GM18870 (cell line): ENCODE measurements around the gene CTAGE9.

ENCODE experiments used
- ATAC-seq: cut with Tn5 transposase; IDR thresholded peaks from one replicate; pipeline ENCODE4 v1.9.1; 2021; ENCODE audit warnings: moderate library complexity; ENCODE audit not compliant: unreplicated experiment

CTAGE9 gene

GRCh38 chr6:131680868-131681267, 29.9 kb downstream of the CTAGE9 start:
- no peak for ATAC-seq

DNA sequence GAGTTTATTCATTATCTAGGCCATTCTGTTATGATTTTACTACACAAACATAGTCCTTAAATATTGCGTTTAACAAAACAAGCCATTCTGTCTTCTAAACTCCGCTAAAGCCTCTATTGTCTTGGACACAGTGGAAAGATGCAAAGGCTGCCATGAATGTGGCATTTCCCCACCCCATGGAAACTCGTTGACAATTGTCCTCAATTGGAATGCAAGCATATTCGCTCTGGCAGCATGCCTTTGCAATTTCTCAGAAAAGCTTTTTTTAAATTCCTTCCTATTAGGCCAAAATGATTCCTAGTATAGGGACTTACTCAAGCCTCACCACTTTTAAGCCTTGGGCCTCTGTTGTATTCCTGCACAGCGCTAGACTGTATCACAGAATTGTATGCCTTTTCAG, 32.4 kb downstream of the CTAGE9 start:
- no peak for ATAC-seq

DNA sequence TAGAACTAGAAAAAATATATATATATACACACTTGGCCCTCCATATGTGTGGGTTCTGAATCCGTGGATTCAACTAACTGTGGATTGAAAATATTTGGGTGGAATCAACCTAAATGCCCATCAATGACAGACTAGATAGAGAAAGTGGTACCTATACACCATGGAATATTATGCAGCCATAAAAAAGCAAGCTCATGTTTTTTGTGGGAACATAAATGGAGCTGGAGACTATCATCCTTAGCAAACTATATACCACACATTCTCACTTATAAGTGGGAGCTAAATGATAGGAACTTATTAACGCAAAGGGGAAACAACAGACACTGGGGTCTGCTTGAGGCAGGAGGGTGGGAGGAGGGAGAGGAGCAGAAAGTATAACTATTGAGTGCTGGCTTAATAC, 37.6 kb downstream of the CTAGE9 start:
- no peak for ATAC-seq

GRCh38 chr6:131669891-131670290, 40.9 kb downstream of the CTAGE9 start:
- ATAC-seq = no peak

DNA sequence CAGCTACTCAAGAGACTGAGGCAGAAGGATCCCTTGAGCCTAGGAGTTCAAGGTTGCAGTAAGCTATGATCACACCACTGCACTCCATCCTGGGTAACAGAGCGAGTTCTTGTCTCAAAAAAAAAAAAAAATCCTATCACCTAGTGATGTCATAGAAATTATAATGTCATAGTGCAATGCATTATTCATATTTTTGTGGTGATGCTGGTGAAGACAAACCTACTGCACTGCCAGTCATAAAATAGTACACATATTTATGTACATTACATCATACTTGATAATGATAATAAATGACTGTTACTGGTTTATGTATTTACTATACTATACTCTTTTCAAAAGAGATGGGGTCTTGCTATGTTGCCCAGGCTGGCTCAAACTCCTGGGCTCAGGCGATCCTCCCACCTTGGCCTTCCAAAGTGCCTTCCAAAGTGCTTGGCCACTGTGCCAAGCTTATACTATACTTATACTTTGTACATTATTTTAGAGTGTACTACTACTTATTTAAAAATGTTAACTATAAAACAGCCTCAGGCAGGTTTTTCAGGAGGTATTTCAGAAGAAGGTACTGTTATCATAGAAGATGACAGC, 47.1 kb downstream of the CTAGE9 start:
- no peak for ATAC-seq

GRCh38 chr6:131660195-131660594, 50.6 kb downstream of the CTAGE9 start:
- ATAC-seq = no peak
